ENCODE measurements around the gene NOTUM. TPM values are rescaled to one million over a fixed set of nuclear protein-coding genes. Genes with fewer than 3 reads are reported as not detected.

Gene NOTUM
- total and polyA plus RNA-seq, 2 donors (not counting 1 experiment from before 2014, with no cell fraction given): 0.02 to 0.50 TPM

- TF ChIP-seq EZH2 (IDR thresholded peaks at IDR 0.05; ENCODE audit: low read length, missing control alignments) (no peak), CTCF (conservative IDR thresholded peaks at IDR 0.05 in 1 of 2, IDR thresholded peaks at IDR 0.05 in 1 of 2; ENCODE audit: low read depth in 1 of 2, low read length in 2 of 2) (no peak)
- peaks cover 5% of the 10 kb centered on the region for H3K4me1 ChIP-seq (ENCODE audit: control insufficient read depth, extremely low read depth, insufficient read depth, low read length)
- DNase-seq (ENCODE audit: low read depth in 2 of 2): no peak
These were observed 55.5 kb downstream of the NOTUM start for GRCh38 chr17:81905424-81905875.

GRCh38 chr17:81904600-81905423 is 56.2 kb downstream of the NOTUM start:
- H4K20me1 ChIP-seq (ENCODE audit: control insufficient read depth, extremely low read depth, insufficient read depth, low read length): no peaks in the 10 kb centered on the region
- H3K27ac ChIP-seq (ENCODE audit: insufficient read depth, low read length): no peak overlapping the region
- TF ChIP-seq CTCF (conservative IDR thresholded peaks at IDR 0.05 in 1 of 2, IDR thresholded peaks at IDR 0.05 in 1 of 2; ENCODE audit: low read depth in 1 of 2, low read length in 2 of 2) (no peak), EZH2 (IDR thresholded peaks at IDR 0.05; ENCODE audit: low read length, missing control alignments) (no peak)
- peaks cover 27% of the 10 kb centered on the region for H3K36me3 ChIP-seq (ENCODE audit: control insufficient read depth, insufficient read depth, low read length)
- no peak overlapping the region for H3K9ac ChIP-seq (ENCODE audit: insufficient read depth, low read length)
- no peak overlapping the region for H2AFZ ChIP-seq (ENCODE audit: low read length)
- H3K4me1 ChIP-seq (ENCODE audit: control insufficient read depth, extremely low read depth, insufficient read depth, low read length): peaks cover under 1% of the 10 kb centered on the region
- no peak overlapping the region for H3K4me2 ChIP-seq (ENCODE audit: extremely low read depth, insufficient read depth, low read length)
- no peaks in the 10 kb centered on the region for H3K9me3 ChIP-seq (ENCODE audit: control insufficient read depth, insufficient read depth, low read depth, low read length)
- H3K27me3 ChIP-seq (ENCODE audit: control insufficient read depth, insufficient read depth, low read length): no peaks in the 10 kb centered on the region
- no peaks in the 10 kb centered on the region for H3K79me2 ChIP-seq (ENCODE audit: control insufficient read depth, insufficient read depth, low read length)
- H3K4me3 ChIP-seq (replicated peaks in 1 of 4; ENCODE audit: control extremely low read depth in 1 of 4, insufficient read depth in 1 of 4, low read depth in 3 of 4, low read length in 4 of 4): no peak overlapping the region
- no peak for DNase-seq (ENCODE audit: low read depth in 2 of 2)

More at GRCh38 chr17:81905424-81905875, 55.5 kb downstream of the NOTUM start:
- Histone ChIP-seq H2AFZ (ENCODE audit: low read length) (no peak overlapping the region), H3K79me2 (ENCODE audit: control insufficient read depth, insufficient read depth, low read length) (peaks cover 4% of the 10 kb centered on the region), H4K20me1 (ENCODE audit: control insufficient read depth, extremely low read depth, insufficient read depth, low read length) (no peaks in the 10 kb centered on the region), H3K4me3 (replicated peaks in 1 of 4; ENCODE audit: control extremely low read depth in 1 of 4, insufficient read depth in 1 of 4, low read depth in 3 of 4, low read length in 4 of 4) (no peak overlapping the region), H3K9me3 (ENCODE audit: control insufficient read depth, insufficient read depth, low read depth, low read length) (no peaks in the 10 kb centered on the region), H3K27ac (ENCODE audit: insufficient read depth, low read length) (no peak overlapping the region), H3K27me3 (ENCODE audit: control insufficient read depth, insufficient read depth, low read length) (no peaks in the 10 kb centered on the region), H3K36me3 (ENCODE audit: control insufficient read depth, insufficient read depth, low read length) (peaks cover 26% of the 10 kb centered on the region), H3K9ac (ENCODE audit: insufficient read depth, low read length) (no peak overlapping the region), H3K4me2 (ENCODE audit: extremely low read depth, insufficient read depth, low read length) (no peak overlapping the region)

GRCh38 chr17:81903896-81904599 is 56.9 kb downstream of the NOTUM start:
- Histone ChIP-seq H3K27me3 (ENCODE audit: control insufficient read depth, insufficient read depth, low read length) (no peaks in the 10 kb centered on the region), H3K4me2 (ENCODE audit: extremely low read depth, insufficient read depth, low read length) (no peak overlapping the region), H3K4me3 (replicated peaks in 1 of 4; ENCODE audit: control extremely low read depth in 1 of 4, insufficient read depth in 1 of 4, low read depth in 3 of 4, low read length in 4 of 4) (no peak overlapping the region), H2AFZ (ENCODE audit: low read length) (no peak overlapping the region), H3K79me2 (ENCODE audit: control insufficient read depth, insufficient read depth, low read length) (no peaks in the 10 kb centered on the region), H3K9me3 (ENCODE audit: control insufficient read depth, insufficient read depth, low read depth, low read length) (no peaks in the 10 kb centered on the region), H3K36me3 (ENCODE audit: control insufficient read depth, insufficient read depth, low read length) (peaks cover 29% of the 10 kb centered on the region), H3K27ac (ENCODE audit: insufficient read depth, low read length) (no peak overlapping the region), H3K4me1 (ENCODE audit: control insufficient read depth, extremely low read depth, insufficient read depth, low read length) (no peaks in the 10 kb centered on the region), H3K9ac (ENCODE audit: insufficient read depth, low read length) (no peak overlapping the region), H4K20me1 (ENCODE audit: control insufficient read depth, extremely low read depth, insufficient read depth, low read length) (no peaks in the 10 kb centered on the region)
- TF ChIP-seq CTCF (conservative IDR thresholded peaks at IDR 0.05 in 1 of 2, IDR thresholded peaks at IDR 0.05 in 1 of 2; ENCODE audit: low read depth in 1 of 2, low read length in 2 of 2) (no peak), EZH2 (IDR thresholded peaks at IDR 0.05; ENCODE audit: low read length, missing control alignments) (no peak)
- DNase-seq (ENCODE audit: low read depth in 2 of 2): no peak
